B cell (primary cell): Measurements from ENCODE around the gene ADAM12. TPM values are rescaled to one million over a fixed set of nuclear protein-coding genes. Genes with fewer than 3 reads are reported as not detected.

Source experiments
- ATAC-seq: fragments of 200-7000 bp; cut with Tn5 transposase; one replicate; pipeline ENCODE4 v1.10.0; 2021; ENCODE audit warnings: low read depth, mild to moderate bottlenecking, moderate number of reproducible peaks, moderate library complexity
- CTCF ChIA-PET: fragments of 350-600 bp; sonication (Branson Sonifier 250); formaldehyde crosslinking; loops from one replicate; lab custom pipeline; 2021; ENCODE audit warnings: antibody characterized with exemption, inconsistent platforms; lab: Charles Lee
- POLR2A ChIA-PET: fragments of 350-600 bp; sonication (Branson Sonifier 250); formaldehyde crosslinking; loops from one replicate; lab custom pipeline; 2021; ENCODE audit warnings: antibody characterized with exemption; lab: Charles Lee
- DNase-seq: peaks from one replicate; pipeline ENCODE4 v3.0.0; 2013
- H2AFZ ChIP-seq: 2 replicates; pipeline ENCODE4 v1.6.1; 2012; ENCODE audit warnings: mild to moderate bottlenecking, low read depth, low read length; ENCODE audit not compliant: insufficient read depth, poor library complexity, severe bottlenecking
- H3K27ac ChIP-seq, 2 donors: 1 replicate in 1 of 2; 2 replicates in 1 of 2; pipeline ENCODE4 v1.5.1; 2012 to 2013; ENCODE audit warnings: low read length in 2 of 2, mild to moderate bottlenecking in 2 of 2, moderate library complexity in 1 of 2
- H3K27me3 ChIP-seq, 4 experiments: fragments of 200-600 bp in 1 of 4; sonication (generic) in 1 of 4; replicated peaks in 1 of 4; 1 replicate in 2 of 4; 2 replicates in 2 of 4; pipeline versions ENCODE4 v1.6.1 to v1.7.0; 2013 to 2016; ENCODE audit warnings: low read length in 3 of 4, mild to moderate bottlenecking in 2 of 4, mixed read lengths in 1 of 4, moderate library complexity in 1 of 4; ENCODE audit not compliant: insufficient read depth in 4 of 4, control insufficient read depth in 3 of 4; ENCODE audit errors: control extremely low read depth in 1 of 4
- H3K36me3 ChIP-seq, 2 experiments: replicated peaks in 1 of 2; 1 replicate in 1 of 2; 2 replicates in 1 of 2; pipeline versions ENCODE4 v1.6.1 to v1.7.1; 2013; ENCODE audit warnings: low read length in 1 of 2; ENCODE audit not compliant: insufficient read depth in 2 of 2, control insufficient read depth in 1 of 2; ENCODE audit errors: control extremely low read depth in 1 of 2, extremely low read depth in 1 of 2
- H3K4me1 ChIP-seq, 2 donors: fragments of 200-600 bp in 1 of 2; sonication (generic) in 1 of 2; 1 replicate in 1 of 2; 2 replicates in 1 of 2; pipeline versions ENCODE4 v1.5.1 to v1.6.1; 2013 to 2017; ENCODE audit warnings: low read length in 2 of 2; ENCODE audit not compliant: control insufficient read depth in 2 of 2, insufficient read depth in 2 of 2
- H3K4me2 ChIP-seq: replicated peaks from 2 replicates; pipeline ENCODE3; 2012; ENCODE audit warnings: mild to moderate bottlenecking, low read depth, low read length; ENCODE audit not compliant: poor library complexity, severe bottlenecking
- H3K4me3 ChIP-seq, 5 experiments: fragments of 200-600 bp in 1 of 5; sonication (generic) in 1 of 5; 1 replicate in 3 of 5; 2 replicates in 2 of 5; pipeline versions ENCODE4 v1.5.1 to v1.7.0; 2011 to 2016; ENCODE audit warnings: low read length in 4 of 5, mild to moderate bottlenecking in 4 of 5, low read depth in 2 of 5, control low read depth in 1 of 5, moderate library complexity in 1 of 5; ENCODE audit not compliant: insufficient read depth in 1 of 5; ENCODE audit errors: control extremely low read depth in 1 of 5, extremely low read depth in 1 of 5
- H3K79me2 ChIP-seq: fragments of 200-600 bp; sonication (generic); one replicate; pipeline ENCODE4 v1.6.0; 2016; ENCODE audit warnings: low read length; ENCODE audit not compliant: control insufficient read depth, insufficient read depth
- H3K9ac ChIP-seq: fragments of 200-600 bp; sonication (generic); 2 replicates; pipeline ENCODE4 v1.6.1; 2017; ENCODE audit warnings: mild to moderate bottlenecking, low read length, moderate library complexity
- H3K9me3 ChIP-seq, 3 donors: one replicate each; pipeline versions ENCODE4 v1.6.1 to v1.7.1; 2013; ENCODE audit warnings: low read length in 2 of 3; ENCODE audit not compliant: control insufficient read depth in 2 of 3, insufficient read depth in 1 of 3; ENCODE audit errors: control extremely low read depth in 1 of 3
- H4K20me1 ChIP-seq: 2 replicates; pipeline ENCODE4 v1.6.0; 2012; ENCODE audit warnings: mild to moderate bottlenecking, low read length; ENCODE audit not compliant: insufficient read depth, control insufficient read depth, poor library complexity, severe bottlenecking
- H3K27ac Mint-ChIP-seq: one replicate; pipeline ENCODE4 v1.8.0; 2021; ENCODE audit warnings: mixed read lengths
- H3K27me3 Mint-ChIP-seq: one replicate; pipeline ENCODE4 v1.8.0; 2021; ENCODE audit warnings: mixed read lengths
- H3K4me1 Mint-ChIP-seq: one replicate; pipeline ENCODE4 v1.8.0; 2021; ENCODE audit warnings: mixed read lengths
- H3K4me3 Mint-ChIP-seq: one replicate; pipeline ENCODE4 v1.8.0; 2021; ENCODE audit warnings: mixed read lengths
- H3K9me3 Mint-ChIP-seq: one replicate; pipeline ENCODE4 v1.8.0; 2022; ENCODE audit warnings: mixed read lengths; ENCODE audit not compliant: insufficient read depth
- EZH2 ChIP-seq: IDR thresholded peaks from 2 replicates; pipeline ENCODE4 v1.6.1; 2012; ENCODE audit warnings: borderline replicate concordance, low read depth, mild to moderate bottlenecking, moderate library complexity, low read length; ENCODE audit not compliant: insufficient read depth, poor library complexity, severe bottlenecking
- WGBS: methylation state at CpG from one replicate; pipeline ENCODE4 v1.1.5; 2013; ENCODE audit warnings: missing lambda C conversion rate; ENCODE audit not compliant: insufficient coverage; 5-methylcytosine and 5-hydroxymethylcytosine counted together
- intact Hi-C: fragments of 100-400 bp; cut with micrococcal nuclease; formaldehyde crosslinking; loops from one replicate; pipeline ENCODE4 v1.10.0; 2022
- polyA plus RNA-seq: library from polyadenylated mRNA; depleted of rRNA; stranded (reverse); fragments of >200 nt; gene quantifications from 2 replicates; pipeline ENCODE4 v1.2.3, GENCODE V29; 2012
- total RNA-seq, 2 donors: library from RNA; stranded (reverse); fragments of 120-200 nt in 1 of 2; gene quantifications; 1 replicate in 1 of 2; 2 replicates in 1 of 2; pipeline versions ENCODE4 v1.2.3 to v1.2.4, GENCODE V29; 2013 to 2022
- TF ChIP-seq, protein P1 (sequence below): fragments of 200-600 bp; IDR thresholded peaks from one replicate; pipeline ENCODE4 v1.8.0; 2022; ENCODE audit warnings: antibody characterized with exemption, mild to moderate bottlenecking

ADAM12 gene
- total and polyA plus RNA-seq, 2 donors (not counting 1 experiment from before 2014, with no cell fraction given), result 0.01 to 0.22 TPM

GRCh38 chr10:126422567-126422966, 34.3 kb upstream of the ADAM12 start:
- Mint-ChIP-seq H3K27me3 (peaks cover 3% of the 10 kb centered on the region), H3K27ac (no peak overlapping the region), H3K9me3 (peaks cover 8% of the 10 kb centered on the region), H3K4me1 (no peaks in the 10 kb centered on the region), H3K4me3 (no peak overlapping the region)
- Histone ChIP-seq H3K9me3 (peaks cover 0 to 32% (median 15%) of the 10 kb centered on the region in 3 donors), H3K4me2 (no peak overlapping the region), H3K4me3 (no peak overlapping the region), H2AFZ (no peak overlapping the region), H3K27me3 (no peaks in the 10 kb centered on the region), H3K9ac (no peak overlapping the region), H3K27ac (no peak overlapping the region), H3K36me3 (no peaks in the 10 kb centered on the region), H3K4me1 (no peaks in the 10 kb centered on the region), H4K20me1 (no peaks in the 10 kb centered on the region), H3K79me2 (no peaks in the 10 kb centered on the region)
- ChIA-PET CTCF (no interaction called here), POLR2A (no interaction called here)
- WGBS, result 75% methylated on average over 1 of the region's 1 CpG
- intact Hi-C loops, result no loop called here
- DNase-seq (no peak), ATAC-seq (no peak)
- TF ChIP-seq EZH2, result no peak
- TF ChIP-seq, protein P1, sequence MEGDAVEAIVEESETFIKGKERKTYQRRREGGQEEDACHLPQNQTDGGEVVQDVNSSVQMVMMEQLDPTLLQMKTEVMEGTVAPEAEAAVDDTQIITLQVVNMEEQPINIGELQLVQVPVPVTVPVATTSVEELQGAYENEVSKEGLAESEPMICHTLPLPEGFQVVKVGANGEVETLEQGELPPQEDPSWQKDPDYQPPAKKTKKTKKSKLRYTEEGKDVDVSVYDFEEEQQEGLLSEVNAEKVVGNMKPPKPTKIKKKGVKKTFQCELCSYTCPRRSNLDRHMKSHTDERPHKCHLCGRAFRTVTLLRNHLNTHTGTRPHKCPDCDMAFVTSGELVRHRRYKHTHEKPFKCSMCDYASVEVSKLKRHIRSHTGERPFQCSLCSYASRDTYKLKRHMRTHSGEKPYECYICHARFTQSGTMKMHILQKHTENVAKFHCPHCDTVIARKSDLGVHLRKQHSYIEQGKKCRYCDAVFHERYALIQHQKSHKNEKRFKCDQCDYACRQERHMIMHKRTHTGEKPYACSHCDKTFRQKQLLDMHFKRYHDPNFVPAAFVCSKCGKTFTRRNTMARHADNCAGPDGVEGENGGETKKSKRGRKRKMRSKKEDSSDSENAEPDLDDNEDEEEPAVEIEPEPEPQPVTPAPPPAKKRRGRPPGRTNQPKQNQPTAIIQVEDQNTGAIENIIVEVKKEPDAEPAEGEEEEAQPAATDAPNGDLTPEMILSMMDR, result no peak

GRCh38 chr10:126421756-126422256, 33.5 kb upstream of the ADAM12 start:
- H3K27me3 ChIP-seq, result no peaks in the 10 kb centered on the region
- H3K9me3 Mint-ChIP-seq, result peaks cover 8% of the 10 kb centered on the region
- TF ChIP-seq, protein P1, result no peak
- no peak for TF ChIP-seq EZH2
- no peak overlapping the region for H3K4me3 ChIP-seq
- no peaks in the 10 kb centered on the region for H3K4me1 ChIP-seq
- intact Hi-C loops, result no loop called here
- no peak overlapping the region for H3K27ac Mint-ChIP-seq
- H3K4me3 Mint-ChIP-seq, result no peak overlapping the region
- DNase-seq (no peak), ATAC-seq (no peak)
- CTCF ChIA-PET, result no interaction called here
- POLR2A ChIA-PET, result no interaction called here
- H3K9ac ChIP-seq, result no peak overlapping the region
- H3K9me3 ChIP-seq, result peaks cover 0 to 32% (median 15%) of the 10 kb centered on the region in 3 donors
- no peak overlapping the region for H3K4me2 ChIP-seq
- WGBS, result 58% methylated on average over 7 of the region's 10 CpGs
- no peaks in the 10 kb centered on the region for H3K79me2 ChIP-seq
- peaks cover 3% of the 10 kb centered on the region for H3K27me3 Mint-ChIP-seq
- H2AFZ ChIP-seq, result no peak overlapping the region
- H3K27ac ChIP-seq, result no peak overlapping the region
- no peaks in the 10 kb centered on the region for H3K4me1 Mint-ChIP-seq
- H4K20me1 ChIP-seq, result no peaks in the 10 kb centered on the region
- H3K36me3 ChIP-seq, result no peaks in the 10 kb centered on the region
